Measurements from ENCODE around the gene SEMA3E. TPM values are rescaled to one million over a fixed set of nuclear protein-coding genes. Genes with fewer than 3 reads are reported as not detected.
"Not testable (repeated sequence)": the region's sequence is repeated elsewhere in the genome, so short reads cannot be mapped to it uniquely, and the experiment has no call there.

SEMA3E gene
- total RNA-seq, 1 donor from 2014 or later: 0.27 TPM

DNA sequence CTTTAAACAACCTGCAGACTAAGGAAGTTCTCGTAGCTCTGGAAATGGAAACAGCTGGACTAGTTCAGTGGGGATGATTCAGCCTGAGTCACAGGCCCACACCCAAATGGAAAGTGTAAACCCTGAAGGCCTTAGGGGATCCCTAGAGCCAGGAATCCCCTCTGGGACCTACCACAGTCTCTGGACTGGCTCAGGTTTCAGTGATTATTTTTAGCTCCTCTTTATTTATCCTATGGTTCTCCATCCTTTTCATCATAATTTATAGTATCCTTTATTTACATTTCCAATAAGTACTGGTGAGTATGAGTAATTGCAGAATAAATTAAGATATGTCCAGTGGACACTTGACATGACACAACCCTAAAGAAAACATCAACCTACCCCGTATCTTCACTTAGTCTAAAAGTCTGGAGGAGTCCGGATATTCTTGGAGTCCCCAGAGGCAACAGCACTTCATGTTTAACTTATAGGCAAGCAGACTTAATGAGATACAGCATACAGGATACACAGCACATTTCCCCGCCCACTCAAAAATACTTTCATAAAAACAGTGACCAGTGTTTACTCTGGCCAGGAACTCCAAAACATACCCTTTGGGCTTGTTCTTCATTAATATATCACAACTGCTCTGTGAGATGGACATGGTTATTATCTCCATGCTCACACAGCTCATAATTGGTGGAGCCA is 28.4 kb upstream of the SEMA3E start:
- TF ChIP-seq, protein P1, sequence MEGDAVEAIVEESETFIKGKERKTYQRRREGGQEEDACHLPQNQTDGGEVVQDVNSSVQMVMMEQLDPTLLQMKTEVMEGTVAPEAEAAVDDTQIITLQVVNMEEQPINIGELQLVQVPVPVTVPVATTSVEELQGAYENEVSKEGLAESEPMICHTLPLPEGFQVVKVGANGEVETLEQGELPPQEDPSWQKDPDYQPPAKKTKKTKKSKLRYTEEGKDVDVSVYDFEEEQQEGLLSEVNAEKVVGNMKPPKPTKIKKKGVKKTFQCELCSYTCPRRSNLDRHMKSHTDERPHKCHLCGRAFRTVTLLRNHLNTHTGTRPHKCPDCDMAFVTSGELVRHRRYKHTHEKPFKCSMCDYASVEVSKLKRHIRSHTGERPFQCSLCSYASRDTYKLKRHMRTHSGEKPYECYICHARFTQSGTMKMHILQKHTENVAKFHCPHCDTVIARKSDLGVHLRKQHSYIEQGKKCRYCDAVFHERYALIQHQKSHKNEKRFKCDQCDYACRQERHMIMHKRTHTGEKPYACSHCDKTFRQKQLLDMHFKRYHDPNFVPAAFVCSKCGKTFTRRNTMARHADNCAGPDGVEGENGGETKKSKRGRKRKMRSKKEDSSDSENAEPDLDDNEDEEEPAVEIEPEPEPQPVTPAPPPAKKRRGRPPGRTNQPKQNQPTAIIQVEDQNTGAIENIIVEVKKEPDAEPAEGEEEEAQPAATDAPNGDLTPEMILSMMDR (IDR thresholded peaks at IDR 0.05; ENCODE audit: borderline replicate concordance): no peak
- no peak for DNase-seq
- no peak overlapping the region for H3K4me3 ChIP-seq
- H3K9me3 ChIP-seq (replicated peaks): no peaks in the 10 kb centered on the region
- no peaks in the 10 kb centered on the region for H3K27me3 ChIP-seq (ENCODE audit: low read depth)
- intact Hi-C loops (cut with micrococcal nuclease): no loop called here
- H3K4me1 ChIP-seq: no peaks in the 10 kb centered on the region
- no peak overlapping the region for H3K27ac ChIP-seq (replicated peaks)
- no peaks in the 10 kb centered on the region for H3K36me3 ChIP-seq

DNA sequence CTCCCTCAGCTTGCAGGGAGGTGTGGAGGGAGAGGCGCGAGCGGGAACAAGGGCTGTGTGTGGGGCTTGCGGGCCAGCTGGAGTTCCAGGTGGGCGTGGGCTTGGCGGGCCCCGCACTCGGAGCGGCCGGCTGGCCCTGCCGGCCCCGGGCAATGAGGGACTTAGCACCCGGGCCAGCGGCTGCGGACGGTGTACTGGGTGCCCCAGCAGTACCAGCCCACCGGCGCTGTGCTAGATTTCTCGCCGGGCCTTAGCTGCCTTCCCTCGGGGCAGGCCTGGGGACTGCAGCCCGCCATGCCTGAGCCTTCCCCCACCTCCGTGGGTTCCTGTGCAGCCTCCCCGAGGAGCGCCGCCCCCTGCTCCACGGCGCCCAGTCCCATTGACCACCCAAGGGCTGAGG is 24.4 kb upstream of the SEMA3E start:
- H3K27me3 ChIP-seq (ENCODE audit: low read depth); H3K4me1 ChIP-seq; H3K27ac ChIP-seq (replicated peaks); H3K9me3 ChIP-seq (replicated peaks); H3K36me3 ChIP-seq; intact Hi-C loops (cut with micrococcal nuclease); DNase-seq; H3K4me3 ChIP-seq: not testable (repeated sequence)

DNA sequence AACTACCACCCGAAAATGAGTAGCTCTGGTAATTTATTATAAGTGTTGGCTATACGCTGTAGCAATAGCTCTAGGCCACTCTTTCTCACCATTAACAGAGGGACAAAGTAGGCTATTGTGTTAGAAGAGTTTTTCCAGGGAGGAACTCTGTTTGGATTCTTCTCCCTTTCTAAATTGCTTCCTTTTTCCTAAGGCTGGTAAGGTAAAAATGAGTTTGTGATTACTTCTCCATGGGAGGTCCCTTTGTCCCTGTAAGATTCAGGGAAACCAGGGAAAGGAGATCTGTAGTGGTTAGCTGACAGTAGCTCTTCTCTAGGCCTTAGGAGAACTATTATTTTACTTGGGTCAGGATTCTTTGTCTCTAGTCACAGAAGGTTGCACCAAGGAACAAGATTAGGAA is 23.2 kb upstream of the SEMA3E start:
- no peak overlapping the region for H3K4me3 ChIP-seq
- no peaks in the 10 kb centered on the region for H3K36me3 ChIP-seq
- H3K27ac ChIP-seq (replicated peaks): no peak overlapping the region
- TF ChIP-seq, protein P1 (IDR thresholded peaks at IDR 0.05; ENCODE audit: borderline replicate concordance): no peak
- no peaks in the 10 kb centered on the region for H3K9me3 ChIP-seq (replicated peaks)
- no peaks in the 10 kb centered on the region for H3K27me3 ChIP-seq (ENCODE audit: low read depth)
- no peaks in the 10 kb centered on the region for H3K4me1 ChIP-seq
- intact Hi-C loops (cut with micrococcal nuclease): no loop called here
- no peak for DNase-seq

DNA sequence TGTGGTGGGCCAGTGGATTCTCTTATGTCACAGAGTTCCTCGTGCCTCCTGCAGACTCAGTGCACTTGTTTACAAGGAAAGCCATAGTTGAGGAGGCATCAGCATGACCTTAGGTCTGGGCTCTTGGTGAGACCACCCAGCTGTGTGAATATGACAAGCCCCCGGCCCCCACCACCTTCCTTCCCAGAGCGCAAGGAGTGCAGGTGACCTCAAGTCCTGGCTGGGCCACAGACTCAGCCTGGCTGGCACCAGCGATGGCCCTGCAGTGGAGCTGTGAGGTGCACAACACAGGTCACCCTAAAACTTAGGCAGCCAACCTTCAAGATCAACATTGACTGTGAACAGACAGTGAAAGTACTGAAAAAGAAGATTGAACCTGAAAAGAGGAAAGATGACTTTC is 14.2 kb upstream of the SEMA3E start:
- Histone ChIP-seq H3K36me3 (no peaks in the 10 kb centered on the region), H3K27ac (replicated peaks) (no peak overlapping the region), H3K4me3 (no peak overlapping the region), H3K9me3 (replicated peaks) (no peaks in the 10 kb centered on the region), H3K27me3 (ENCODE audit: low read depth) (peaks cover 11% of the 10 kb centered on the region), H3K4me1 (no peaks in the 10 kb centered on the region)
- DNase-seq: no peak
- TF ChIP-seq, protein P1 (IDR thresholded peaks at IDR 0.05; ENCODE audit: borderline replicate concordance): no peak
- intact Hi-C loops (cut with micrococcal nuclease): no loop called here

DNA sequence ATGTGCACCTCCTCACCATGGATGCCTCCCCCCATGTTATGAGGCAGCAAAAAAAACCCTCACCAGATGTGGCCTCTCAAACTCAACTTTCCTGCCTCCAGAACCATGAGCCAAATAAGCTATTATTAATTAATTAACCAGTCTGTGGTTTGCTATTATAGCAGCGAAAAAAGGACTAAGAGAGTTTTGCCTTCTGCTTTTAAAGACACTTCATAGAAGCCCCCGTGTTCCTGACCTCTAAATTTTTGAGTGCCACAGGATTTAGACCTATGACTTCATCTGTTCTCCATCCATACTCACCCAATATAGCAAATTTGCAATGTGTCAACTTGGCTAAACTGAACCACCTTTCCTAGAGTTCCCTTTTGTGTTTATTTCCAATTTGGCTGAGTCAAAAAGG is 9.2 kb upstream of the SEMA3E start:
- intact Hi-C loops (cut with micrococcal nuclease): loop anchor here (5.0 kb wide), 1 partner anchor 246 kb away; no protein-coding TSS in a partner anchor
- H3K27me3 ChIP-seq (ENCODE audit: low read depth): peaks cover 11% of the 10 kb centered on the region
- TF ChIP-seq, protein P1 (IDR thresholded peaks at IDR 0.05; ENCODE audit: borderline replicate concordance): no peak
- H3K4me1 ChIP-seq: no peaks in the 10 kb centered on the region
- H3K36me3 ChIP-seq: no peaks in the 10 kb centered on the region
- no peak overlapping the region for H3K27ac ChIP-seq (replicated peaks)
- no peak for DNase-seq
- H3K4me3 ChIP-seq: no peak overlapping the region
- no peaks in the 10 kb centered on the region for H3K9me3 ChIP-seq (replicated peaks)

DNA sequence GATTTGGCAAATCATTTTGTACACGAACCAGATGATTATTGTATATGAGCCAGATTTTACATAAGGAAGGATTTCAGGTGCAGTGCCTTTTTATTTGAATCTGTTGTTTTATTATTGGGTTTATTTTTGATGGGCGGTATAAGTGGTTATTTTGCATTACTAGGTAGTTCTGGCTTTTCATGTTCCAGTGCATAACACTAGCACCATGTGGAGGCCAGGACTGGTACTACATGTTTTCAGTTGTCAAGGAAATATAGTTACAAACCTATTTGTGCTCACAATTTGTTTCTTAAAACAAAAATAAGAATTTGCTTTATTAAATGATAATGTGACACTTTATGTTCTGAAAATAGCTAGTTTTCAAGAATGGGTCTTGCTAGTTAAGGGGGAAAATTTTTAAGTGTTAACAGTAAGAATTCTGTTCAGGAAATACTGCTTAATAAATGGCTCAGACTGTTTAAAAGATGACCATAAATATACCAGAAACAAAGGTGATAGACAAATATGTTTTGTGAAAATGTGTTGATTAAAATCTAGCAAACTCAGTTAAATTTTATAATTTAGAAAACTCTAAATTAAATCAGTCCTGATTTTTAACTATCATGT is 7.1 kb upstream of the SEMA3E start:
- DNase-seq: no peak
- no peak overlapping the region for H3K4me3 ChIP-seq
- H3K4me1 ChIP-seq: no peaks in the 10 kb centered on the region
- TF ChIP-seq, protein P1 (IDR thresholded peaks at IDR 0.05; ENCODE audit: borderline replicate concordance): peak; percentile 70
- H3K27ac ChIP-seq (replicated peaks): no peak overlapping the region
- intact Hi-C loops (cut with micrococcal nuclease): loop anchor here (5.0 kb wide), 1 partner anchor 244 kb away; no protein-coding TSS in a partner anchor
- no peaks in the 10 kb centered on the region for H3K9me3 ChIP-seq (replicated peaks)
- peaks cover 16% of the 10 kb centered on the region for H3K27me3 ChIP-seq (ENCODE audit: low read depth)
- no peaks in the 10 kb centered on the region for H3K36me3 ChIP-seq

Data from left ventricle myocardium inferior (tissue), 1 donor.